ENCODE measurements around the gene IRX4.

The IRX4 gene

GRCh38 chr5:1890296-1890695, 7.6 kb upstream of the IRX4 start:
- DNase-seq, result no peak

GRCh38 chr5:1889321-1890065, 6.8 kb upstream of the IRX4 start:
- no peak for DNase-seq

GRCh38 chr5:1888541-1889251, 6.0 kb upstream of the IRX4 start:
- DNase-seq, result no peak

GRCh38 chr5:1887588-1888360, 5.0 kb upstream of the IRX4 start:
- no peak for DNase-seq

GRCh38 chr5:1886846-1887587, 4.3 kb upstream of the IRX4 start:
- DNase-seq, result no peak

GRCh38 chr5:1885868-1886845, 3.4 kb upstream of the IRX4 start:
- no peak for DNase-seq

GRCh38 chr5:1885404-1885755, 2.7 kb upstream of the IRX4 start:
- no peak for DNase-seq

GRCh38 chr5:1884678-1885403, 2.1 kb upstream of the IRX4 start:
- DNase-seq, result no peak

- DNase-seq, result no peak
Measured at GRCh38 chr5:1883925-1884677, 1.4 kb upstream of the IRX4 start.

GRCh38 chr5:1883120-1883924, 597 bp upstream of the IRX4 start:
- no peak for DNase-seq

- no peak for DNase-seq
Measured at GRCh38 chr5:1881731-1882336, 891 bp downstream of the IRX4 start.

- no peak for DNase-seq
Measured at GRCh38 chr5:1881098-1881572, 1.6 kb downstream of the IRX4 start.

- DNase-seq, result no peak
Measured at GRCh38 chr5:1880377-1881025, 2.2 kb downstream of the IRX4 start.

GRCh38 chr5:1879292-1880263, 3.1 kb downstream of the IRX4 start:
- no peak for DNase-seq

- no peak for DNase-seq
Measured at GRCh38 chr5:1878050-1878849, 4.5 kb downstream of the IRX4 start.
